Measurements from ENCODE around the gene SLC38A4.
"Not testable (repeated sequence)": the region's sequence is repeated elsewhere in the genome, so short reads cannot be mapped to it uniquely, and the experiment has no call there.

SLC38A4 gene

DNA sequence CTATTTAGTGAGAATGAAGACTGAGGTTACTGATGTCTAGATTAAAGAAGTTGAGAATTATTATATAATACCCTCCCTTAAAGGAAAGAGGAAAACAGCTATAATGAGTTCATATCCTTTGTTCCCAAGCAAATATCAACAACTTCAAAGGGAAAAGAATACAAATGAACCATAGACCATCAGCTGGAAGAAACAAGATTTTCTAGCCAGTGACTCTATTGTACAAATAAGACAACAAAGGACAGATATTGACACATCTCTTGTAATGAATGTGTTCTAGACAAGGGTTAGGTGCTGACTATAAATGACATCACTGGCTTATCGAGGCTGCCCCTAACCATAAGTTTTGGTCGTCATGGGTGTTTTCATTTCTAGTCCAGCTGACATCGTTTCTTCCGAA is 48.2 kb downstream of the SLC38A4 start:
- no peak for DNase-seq (ENCODE audit: low read depth)

DNA sequence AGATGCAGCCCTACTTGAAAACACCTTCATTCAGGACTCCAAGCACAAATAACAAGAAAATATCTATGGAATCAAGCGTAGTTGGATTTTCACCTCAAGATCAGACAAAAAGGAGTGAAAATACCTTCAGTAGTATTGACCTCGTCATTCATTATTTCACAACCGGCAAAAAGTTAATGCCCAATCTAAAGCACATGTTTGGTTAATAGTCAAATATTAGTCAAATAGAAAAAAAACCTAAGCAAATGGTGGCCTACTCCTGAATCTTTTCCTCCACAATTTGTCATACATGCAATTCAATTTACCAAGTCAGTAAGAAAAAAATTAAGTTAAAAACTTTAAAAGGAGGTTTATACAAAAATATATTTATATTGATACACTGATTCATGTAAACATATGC is 50.0 kb downstream of the SLC38A4 start:
- no peak for DNase-seq (ENCODE audit: low read depth)

DNA sequence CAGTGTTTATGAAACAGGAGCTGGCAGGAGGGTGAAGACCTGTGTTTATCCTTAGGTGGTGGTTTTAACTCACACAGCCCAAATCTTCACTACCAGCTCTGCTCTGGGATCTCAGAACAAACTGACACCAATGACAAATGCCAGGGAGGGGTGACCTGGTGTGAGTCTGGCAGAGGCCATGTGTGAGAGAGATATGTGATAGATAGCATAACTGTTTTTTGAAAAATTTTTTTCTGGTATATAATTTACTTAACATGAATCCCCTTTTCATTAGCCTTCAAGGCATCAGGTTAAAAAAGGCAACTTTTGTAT is 51.5 kb downstream of the SLC38A4 start:
- DNase-seq (ENCODE audit: low read depth): no peak

DNA sequence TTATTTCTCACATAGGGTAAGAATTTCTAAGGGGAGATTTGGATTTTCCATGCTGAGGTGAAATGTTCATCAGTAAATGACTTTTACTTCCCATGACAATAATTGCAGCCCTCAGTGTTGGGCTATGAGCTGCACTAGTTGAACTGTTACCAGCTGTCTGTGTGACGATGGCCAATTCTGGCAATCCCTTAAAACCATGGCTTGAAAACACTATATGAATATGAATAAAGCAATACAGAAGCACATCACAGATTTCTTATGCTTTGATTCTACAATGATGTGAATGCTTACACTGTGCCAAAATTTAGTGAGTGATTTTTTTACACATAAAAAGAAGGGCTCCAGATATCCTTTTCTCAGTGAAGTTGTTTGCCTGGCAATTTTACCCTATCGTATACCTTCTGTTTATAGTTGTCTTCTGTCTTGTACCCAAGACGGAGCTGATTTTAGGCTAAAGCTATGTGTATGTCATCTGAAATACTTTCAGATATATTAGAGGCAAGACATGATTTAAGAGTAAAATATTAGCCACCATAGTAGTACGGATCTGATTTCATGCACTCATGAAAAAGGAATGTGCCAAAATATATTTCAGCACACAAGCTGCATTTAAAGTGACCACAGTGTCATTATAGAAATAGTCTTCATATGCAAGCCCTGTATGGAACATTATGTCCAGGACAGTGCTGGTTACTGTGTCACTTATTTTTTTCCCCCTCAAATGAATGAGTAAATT is 52.0 kb downstream of the SLC38A4 start:
- no peak for DNase-seq (ENCODE audit: low read depth)

DNA sequence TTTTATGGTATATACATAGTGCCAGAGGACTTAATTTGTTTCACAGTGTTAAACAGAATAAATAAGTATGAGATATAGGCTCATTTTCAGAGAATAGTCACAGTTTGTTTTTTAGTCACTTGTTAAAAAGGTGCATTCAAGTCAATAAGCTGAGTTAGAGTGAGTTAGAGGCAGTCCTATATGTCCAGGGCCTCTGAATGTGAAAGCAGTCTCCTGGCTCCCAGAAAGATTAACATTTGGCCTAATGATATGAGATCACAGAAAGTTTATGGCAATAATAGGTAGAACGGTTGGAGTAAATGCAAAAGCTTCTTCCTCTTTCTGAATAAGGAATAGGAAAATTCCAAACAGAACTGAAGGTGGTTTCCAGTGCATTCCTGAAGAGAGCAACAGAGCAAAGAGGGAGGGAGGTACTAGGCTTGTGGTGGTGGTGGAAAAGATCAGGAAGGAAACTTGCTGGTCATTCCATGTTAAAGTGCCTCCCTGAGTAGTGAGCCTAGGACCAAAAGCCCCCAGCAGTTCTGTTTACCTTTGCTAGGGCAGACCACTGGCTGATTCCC is 54.4 kb downstream of the SLC38A4 start:
- DNase-seq (ENCODE audit: low read depth): no peak

DNA sequence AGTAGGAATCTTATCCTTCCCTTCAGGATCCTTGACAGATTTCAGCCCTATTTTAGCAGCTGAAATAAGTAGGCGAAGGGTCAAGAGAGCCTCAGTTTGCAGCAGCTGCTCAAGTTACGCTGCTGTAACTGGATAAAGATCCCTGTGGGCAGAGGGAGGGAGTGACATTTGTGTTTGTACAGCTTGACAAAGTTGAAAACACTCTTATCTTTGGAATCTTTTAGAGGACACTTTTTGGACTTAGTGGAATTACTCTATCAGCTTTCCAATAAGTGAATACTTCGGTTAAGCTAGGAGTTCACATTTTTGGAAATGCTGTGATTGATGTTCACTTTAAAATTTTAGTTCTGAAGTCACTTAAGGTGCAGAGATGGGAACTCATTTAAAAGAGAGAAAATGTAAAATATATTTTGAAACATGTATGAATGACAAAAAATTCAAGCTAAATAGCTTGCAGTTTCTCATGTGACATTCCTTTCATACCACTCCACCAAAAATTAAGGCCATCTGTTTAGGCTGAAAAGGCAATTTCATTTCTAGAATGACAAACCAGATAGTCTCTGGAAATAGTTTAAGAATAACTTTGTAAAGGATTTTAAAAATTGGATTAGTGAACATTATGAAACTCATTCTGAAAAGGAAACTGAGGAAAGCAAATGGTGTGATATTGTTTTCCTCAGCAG is 55.2 kb downstream of the SLC38A4 start:
- DNase-seq (ENCODE audit: low read depth): no peak

DNA sequence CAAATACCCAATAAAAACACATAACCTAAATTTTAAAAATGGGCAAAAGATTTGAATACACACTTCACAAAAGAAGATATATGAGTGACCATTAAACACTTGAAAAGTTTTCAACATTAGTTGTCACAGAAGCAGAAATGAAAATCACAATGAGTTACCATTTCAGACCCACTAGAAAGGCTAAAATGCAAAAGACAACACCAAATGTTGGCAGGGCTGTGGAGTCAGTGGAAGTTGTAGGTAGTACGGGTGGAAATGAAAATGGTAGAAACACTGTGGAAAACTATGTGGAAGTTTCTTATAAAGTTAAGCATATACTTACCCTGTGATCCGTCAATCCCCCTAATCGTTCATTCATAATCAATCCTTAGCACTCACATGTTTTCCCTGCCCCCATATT is 61.8 kb downstream of the SLC38A4 start:
- no peak for DNase-seq (ENCODE audit: low read depth)

DNA sequence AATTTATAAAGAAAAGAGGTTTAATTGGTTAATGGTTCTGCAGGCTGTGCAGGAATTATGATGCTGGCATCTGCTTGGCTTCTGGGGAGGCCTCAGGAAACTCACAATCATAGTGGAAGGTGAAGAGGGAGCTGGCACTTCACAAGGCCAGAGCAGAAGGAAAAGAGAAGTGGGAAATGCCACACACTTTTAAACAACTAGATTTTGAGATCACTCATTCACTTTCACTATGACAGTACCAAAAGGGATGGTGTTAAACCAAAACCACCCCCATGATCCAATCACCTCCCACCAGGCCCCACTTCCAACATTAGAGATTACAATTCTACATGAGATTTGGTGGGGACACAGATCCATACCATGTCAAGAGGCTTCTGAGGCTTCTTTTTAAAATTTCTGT is 62.6 kb downstream of the SLC38A4 start:
- DNase-seq (ENCODE audit: low read depth): no peak

DNA sequence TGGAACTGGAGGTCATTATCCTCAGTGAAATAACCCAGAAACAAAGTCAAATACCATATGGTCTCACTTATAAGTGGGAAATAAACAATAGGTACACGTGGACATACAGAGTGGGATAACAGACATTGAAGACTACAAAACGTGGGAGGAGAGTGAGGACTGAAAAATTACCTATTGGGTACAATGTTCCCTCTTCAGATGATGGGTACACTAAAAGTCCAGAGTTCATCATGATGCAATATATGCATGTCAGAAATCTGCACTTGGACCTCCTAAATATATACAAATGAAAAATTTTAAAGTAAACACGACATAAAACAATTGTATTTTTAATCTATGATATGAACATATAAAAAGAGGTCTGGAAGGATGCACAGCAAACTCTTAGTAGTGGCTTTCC is 71.2 kb downstream of the SLC38A4 start:
- no peak for DNase-seq (ENCODE audit: low read depth)

DNA sequence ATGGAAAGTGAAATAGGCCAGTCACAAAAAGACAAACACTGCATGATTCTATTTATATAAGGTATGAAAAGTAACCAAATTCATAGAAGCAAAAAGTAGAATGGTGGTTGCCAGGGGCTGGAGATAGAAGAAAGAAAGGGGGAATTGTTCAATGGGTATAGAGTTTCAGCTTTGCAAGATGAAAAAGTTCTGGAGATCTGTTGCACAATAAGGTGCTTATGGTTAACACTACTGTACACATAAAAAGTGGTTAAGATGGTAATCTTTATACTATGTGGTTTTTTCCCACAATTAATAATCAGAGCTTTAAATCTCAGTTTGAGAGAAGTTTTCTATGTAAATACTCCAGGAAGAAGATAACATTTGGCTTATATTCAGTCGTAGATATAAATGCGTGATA is 73.4 kb downstream of the SLC38A4 start:
- no peak for DNase-seq (ENCODE audit: low read depth)

DNA sequence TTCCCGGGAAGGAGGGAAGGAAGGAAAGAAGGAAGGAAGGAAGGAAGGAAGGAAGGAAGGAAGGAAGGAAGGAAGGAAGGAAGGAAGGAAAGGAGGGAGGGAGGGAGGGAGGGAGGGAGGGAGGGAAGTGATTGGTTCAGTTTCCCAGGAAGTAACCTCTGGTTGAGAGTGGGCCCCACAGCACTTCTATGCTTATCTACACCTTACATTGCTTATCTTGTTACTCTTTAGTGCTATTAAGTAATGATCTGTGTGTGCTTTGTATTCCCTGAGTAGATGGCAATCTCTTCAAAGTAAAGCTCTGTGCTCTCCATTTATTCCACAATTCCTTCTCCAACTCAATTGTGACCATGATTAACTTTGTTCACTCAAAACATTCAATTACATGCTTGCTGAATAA is 74.6 kb downstream of the SLC38A4 start:
- no peak for DNase-seq (ENCODE audit: low read depth)

DNA sequence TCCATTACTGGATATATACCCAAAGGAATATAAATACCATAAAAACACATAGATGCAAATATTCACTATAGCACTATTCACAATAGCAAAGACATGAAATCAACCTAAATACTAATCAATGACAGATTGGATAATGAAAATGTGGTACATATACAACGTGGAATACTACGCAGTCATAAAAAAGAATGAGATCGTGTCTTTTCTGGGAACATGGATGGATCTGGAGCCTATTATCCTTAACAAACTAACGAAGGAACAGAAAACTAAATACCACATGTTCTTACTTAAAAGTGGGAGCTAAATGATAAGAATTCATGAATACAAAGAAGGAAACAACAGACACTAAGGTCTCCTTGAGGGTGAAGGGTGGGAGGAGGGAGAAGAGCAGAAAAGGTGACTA is 76.5 kb downstream of the SLC38A4 start:
- no peak for DNase-seq (ENCODE audit: low read depth)

DNA sequence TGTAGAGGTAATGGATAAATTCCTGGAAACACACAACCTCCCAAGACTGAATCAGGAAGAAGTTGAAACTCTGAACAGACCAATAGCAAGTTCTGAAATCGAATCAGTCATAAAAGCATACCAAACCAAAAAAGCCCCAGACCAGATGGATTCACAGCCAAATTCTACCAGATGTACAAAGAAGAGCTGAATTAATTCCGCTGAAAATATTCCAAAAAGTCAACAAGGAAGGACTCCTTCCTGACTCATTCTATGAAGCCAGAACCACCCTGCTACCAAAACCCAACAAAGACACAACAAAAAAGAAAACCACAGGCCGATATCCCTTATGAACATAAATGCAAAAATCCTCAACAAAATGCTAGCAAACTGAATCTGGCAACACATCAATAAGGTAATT is 81.5 kb downstream of the SLC38A4 start:
- DNase-seq (ENCODE audit: low read depth): no peak

DNA sequence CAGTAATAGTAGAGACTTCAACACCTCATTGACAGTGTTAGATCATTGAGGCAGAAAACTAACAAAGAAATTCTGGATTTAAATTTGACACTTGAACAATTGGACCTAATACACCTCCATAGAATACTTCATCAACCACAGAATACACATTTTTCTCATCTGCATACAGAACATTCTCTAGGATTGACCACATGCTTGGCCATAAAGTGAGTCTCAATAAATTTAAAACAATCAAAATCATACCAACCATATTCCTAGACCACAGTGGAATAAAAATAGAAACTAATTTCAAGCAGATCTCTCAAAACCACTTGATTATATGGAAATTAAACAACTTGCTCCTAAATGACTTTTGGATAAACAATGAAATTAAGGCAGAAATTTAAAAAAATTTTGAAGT is 82.3 kb downstream of the SLC38A4 start:
- no peak for DNase-seq (ENCODE audit: low read depth)

DNA sequence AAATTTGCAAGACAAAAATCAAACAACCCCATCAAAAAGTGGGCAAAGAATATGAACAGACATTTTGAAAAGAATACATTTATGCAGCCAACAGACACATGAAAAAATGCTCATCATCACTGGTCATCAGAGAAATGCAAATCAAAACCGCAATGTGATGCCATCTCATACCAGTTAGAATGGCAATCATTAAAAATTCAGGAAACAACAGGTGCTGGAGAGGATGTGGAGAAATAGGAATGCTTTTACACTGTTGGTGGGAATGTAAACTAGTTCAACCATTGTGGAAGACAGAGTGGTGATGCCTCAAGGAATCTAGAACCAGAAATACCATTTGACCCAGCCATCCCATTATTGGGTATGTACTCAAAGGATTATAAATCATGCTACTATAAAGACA is 83.5 kb downstream of the SLC38A4 start:
- not testable (repeated sequence) for DNase-seq (ENCODE audit: low read depth)

DNA sequence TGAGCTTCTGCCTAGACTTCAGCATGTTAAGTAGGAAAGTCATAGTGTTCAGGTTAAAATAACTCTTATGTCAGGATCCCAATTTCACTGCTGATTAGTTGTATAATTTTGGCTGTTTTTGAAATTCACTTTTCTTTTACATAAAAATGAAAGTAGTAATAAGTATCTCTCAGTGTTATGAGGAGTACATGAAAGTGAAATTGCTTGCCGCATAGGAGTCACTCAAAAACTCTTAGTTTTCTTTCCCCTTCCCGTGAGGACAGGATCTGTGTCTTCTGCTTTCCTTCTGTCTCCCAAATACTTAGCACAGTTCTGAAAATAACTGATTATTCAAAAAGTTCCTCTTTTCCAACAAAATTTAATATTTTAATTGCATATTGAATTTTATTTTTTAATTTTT is 100.5 kb downstream of the SLC38A4 start:
- no peak for DNase-seq (ENCODE audit: low read depth)

DNA sequence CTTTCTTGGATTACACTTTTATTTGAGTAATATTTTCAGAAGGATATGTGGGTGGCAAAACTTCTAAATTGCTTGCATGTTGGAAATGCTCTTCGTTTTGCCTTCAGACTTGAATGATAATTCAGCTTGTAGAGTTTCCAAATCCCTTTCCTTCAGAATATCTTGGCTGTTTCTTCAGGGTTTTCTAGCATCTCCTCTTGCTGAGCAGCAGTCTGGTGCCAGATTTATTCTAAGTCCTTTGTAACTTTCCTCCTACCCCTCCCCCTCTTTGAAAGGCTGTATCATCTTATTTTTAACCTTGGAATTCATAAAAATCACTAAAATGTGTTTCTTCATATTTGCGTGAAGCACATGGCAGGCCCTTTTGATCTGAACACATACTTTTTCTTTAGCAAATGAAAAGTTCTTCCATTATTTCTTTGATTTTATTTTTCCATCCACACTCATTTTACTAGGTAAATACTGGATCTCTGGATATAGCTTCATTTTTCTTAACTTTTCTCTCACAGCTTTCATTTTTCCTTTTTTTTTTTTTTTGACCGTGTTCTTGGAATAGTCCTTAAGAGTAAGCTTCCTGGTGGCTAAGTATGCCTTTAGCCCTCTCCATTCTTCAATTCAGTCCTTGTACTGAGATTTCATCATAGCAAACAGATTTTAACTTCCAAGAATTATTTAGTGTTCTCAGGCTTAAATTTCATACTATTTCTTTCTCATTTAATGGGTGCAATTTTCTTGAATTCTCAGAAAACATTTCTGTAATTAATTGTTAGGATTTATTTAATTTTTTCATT is 102.0 kb downstream of the SLC38A4 start:
- no peak for DNase-seq (ENCODE audit: low read depth)

DNA sequence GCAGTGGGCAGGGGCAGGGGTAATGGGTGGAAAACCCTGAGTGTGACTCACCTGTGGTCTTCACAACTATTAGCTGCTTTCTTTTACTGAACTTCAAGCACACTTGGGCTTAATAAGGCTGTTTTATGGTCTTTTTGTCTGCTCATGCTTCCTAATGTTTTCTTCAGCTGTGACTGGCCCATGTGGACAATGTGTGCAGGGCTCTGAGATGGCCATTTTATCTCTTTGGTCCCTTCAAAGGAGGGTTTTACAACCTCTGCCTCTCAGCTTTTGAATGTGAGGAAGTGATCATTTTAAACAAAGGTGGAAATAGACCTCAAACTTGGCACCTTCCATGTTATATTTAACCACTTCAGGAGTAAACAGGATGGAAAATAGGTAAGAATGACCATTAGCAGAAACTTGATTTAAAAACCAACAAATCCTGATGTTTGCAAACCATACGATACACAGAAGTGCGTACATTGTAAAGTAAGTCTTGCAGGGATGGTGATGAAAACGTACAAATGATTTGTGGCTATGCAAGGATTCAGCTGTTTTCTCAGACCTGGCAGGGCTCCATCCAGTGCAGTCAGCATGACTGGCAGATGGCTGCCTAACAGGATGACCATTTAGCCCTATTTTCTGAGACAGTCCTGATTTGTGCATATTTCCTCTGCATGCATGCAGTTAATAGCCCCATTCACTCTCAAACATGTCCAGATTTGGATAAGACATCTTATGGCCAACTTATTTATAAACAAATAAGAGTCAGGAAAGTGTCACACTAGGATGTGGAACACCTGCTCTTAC is 103.2 kb downstream of the SLC38A4 start:
- DNase-seq (ENCODE audit: low read depth): no peak

DNA sequence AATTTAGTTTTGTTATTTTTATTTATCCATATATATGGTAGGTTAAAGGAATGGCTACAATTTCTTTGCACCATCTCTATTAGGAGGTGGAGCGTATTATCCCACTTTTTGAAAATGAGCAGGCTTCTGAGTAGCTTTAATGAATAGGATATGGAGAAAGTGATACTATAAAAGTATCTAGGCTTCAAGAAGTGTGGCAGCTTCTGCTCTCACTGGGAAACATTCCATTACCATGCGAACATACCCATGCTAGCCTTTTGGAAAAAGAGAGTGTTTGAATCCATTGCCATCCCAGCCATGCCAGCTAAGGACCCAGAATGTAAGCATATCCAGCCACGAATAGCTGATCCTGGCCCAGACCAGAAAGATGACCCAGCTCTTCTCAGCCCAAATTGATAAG is 107.3 kb downstream of the SLC38A4 start:
- DNase-seq (ENCODE audit: low read depth): no peak

DNA sequence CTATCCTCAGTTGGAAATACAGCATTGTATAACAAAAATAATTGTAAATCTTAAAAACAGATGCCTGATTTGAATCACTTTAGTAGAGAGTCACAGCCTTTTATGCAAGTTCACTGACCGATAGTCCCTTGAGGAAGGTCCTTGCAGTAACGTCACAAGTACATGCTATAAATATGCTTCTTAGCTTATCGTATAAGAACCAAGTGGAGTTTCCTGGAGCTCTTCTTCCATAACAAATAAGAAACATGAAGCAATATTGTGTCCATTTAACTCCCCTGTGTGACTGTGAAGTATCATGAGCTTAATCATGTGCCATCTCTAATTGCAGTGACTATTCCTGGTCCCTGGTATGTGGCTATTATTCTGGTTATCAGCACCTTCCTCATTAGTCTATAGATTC is 107.9 kb downstream of the SLC38A4 start:
- no peak for DNase-seq (ENCODE audit: low read depth)

DNA sequence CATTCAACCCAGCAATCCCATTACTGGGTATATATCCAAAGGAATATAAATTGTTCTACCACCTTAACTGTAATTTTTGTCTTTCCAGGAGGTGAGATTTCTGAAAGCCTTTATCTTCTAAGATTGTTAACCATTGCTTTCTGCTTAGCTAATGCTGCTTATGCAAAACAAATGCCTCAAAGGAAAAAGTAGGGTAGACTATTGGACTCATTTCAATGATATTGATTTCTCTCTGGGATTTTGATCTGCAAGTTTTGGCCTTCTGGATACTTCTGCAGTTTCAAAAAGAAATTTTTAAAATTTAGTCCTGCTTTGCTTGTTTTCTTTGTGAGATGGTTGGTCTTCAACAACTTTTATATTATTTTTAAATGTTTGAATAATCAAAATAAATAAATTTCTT is 108.6 kb downstream of the SLC38A4 start:
- no peak for DNase-seq (ENCODE audit: low read depth)

Measured in T follicular helper cell (primary cell).